ENCODE measurements around the gene C19orf12.

GRCh38 chr19:29751932-29752331 is 36.9 kb upstream of the C19orf12 start:
- TF ChIP-seq POLR2AphosphoS5 (IDR thresholded peaks at IDR 0.05; ENCODE audit: insufficient read depth, low read depth, low read length): no peak
- no peak for TF ChIP-seq CTCF (IDR thresholded peaks at IDR 0.05; ENCODE audit: extremely low read depth in 1 of 2, insufficient read depth in 1 of 2, low read depth in 1 of 2, low read length in 2 of 2)
- TF ChIP-seq EZH2 (IDR thresholded peaks at IDR 0.05; ENCODE audit: borderline replicate concordance, low read depth, low read length, severe bottlenecking): no peak
- no peak for TF ChIP-seq POLR2A (IDR thresholded peaks at IDR 0.05; ENCODE audit: low read depth, low read length)
- TF ChIP-seq JUN (IDR thresholded peaks at IDR 0.05; ENCODE audit: borderline replicate concordance, insufficient read depth, insufficient read length, low read depth): no peak
- TF ChIP-seq, protein P1, sequence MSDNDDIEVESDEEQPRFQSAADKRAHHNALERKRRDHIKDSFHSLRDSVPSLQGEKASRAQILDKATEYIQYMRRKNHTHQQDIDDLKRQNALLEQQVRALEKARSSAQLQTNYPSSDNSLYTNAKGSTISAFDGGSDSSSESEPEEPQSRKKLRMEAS (IDR thresholded peaks at IDR 0.05; ENCODE audit: insufficient read depth, insufficient read length): no peak
- TF ChIP-seq GATA2 (IDR thresholded peaks at IDR 0.05; ENCODE audit: insufficient read depth, insufficient read length, low read depth, low read length): no peak
- TF ChIP-seq MYC (IDR thresholded peaks at IDR 0.05; ENCODE audit: low read depth, low read length): no peak
